ENCODE data around the gene EEFSEC.

Gene EEFSEC

DNA sequence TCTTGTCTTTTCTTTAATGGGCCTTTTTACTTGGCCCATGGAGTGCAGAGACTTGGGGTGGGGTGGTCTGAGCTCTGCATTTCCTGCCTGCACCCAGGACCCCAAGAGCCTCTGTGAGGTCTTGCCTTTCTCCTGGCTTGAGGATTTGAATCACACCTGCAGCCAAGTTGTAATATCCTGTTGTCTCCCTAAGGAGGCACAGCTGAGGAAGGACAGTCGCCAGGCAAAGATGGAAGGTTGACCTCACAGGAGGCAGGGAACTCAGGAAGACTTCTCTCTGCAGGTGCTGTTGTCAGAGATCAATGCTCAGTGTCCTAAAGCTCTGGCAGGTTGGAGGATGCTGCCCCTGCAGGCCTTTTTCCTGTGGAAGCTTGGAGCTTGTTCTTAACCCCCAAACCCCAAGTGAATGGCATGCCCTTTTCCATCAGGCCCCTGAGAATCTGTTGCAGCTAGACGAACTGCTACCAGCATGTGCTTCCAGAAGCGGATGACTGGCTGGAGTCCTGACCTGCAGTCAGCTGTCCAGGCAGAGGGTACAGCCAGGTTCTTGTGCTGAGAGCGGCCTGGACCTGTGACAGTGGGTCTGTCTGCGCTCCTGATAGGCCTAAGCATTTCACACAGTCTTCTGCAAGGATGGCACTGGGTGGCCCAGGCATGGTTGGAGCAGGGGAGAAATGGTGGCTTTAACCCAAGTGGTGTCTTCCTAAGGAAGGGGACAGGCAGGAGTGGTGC, 120.0 kb downstream of the EEFSEC start:
- no peak for DNase-seq (ENCODE audit: low spot score)

DNA sequence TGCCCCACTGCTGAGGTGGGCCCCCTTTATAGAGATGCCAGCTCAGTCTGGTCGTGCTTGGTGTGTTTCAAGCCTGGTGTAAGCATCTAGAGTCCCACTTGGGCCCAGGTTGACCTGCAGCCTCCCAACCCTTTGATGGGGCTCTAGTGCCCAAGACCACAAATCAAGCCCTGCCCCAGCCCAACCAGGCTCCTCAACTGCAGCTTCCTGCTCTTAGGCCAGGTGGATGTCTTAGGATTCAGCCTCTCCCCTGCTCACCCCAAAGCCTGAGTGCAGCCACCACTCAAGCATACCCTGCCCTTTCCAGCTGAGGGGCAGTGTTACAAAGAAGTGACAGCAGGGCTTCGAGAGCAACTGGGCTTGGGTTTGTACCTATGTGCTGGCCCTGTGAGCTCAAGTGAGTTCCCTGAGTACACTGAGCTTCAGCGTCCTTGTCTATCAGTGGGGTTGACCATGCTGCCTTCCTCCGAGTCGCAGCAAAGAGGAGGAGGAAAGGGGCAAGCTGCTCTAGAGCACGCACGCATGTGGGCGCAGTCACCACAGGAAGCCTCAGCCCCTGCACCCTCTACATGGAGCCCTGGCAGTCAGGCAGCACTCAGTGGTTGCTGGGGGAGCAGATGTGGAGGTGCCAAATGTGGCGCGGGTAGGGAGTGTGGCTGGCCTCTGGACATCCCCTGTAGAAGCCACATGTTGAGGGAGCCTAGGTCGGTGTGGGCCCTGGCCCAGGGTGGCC, 120.7 kb downstream of the EEFSEC start:
- DNase-seq (ENCODE audit: low spot score) = no peak

DNA sequence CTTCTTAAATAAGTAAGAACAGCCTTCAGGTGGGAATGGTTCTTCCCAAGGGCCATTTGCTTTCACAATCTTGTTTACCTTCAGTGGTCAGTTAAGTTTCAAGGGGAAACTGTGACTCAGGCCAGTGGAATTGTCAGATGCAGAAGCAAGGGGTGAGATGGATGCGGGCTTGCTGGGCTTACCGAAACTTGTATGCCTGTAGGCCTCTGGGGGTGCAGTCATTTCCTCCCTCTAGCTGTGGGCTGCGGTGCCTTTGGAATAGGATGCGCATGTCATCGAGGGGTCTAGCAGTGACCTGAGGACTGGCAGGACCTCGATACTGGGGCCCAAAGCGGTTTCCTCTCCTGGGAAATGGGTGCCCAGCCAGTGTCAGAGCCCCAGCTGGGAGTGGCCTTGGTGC, 121.6 kb downstream of the EEFSEC start:
- DNase-seq (ENCODE audit: low spot score) = no peak

DNA sequence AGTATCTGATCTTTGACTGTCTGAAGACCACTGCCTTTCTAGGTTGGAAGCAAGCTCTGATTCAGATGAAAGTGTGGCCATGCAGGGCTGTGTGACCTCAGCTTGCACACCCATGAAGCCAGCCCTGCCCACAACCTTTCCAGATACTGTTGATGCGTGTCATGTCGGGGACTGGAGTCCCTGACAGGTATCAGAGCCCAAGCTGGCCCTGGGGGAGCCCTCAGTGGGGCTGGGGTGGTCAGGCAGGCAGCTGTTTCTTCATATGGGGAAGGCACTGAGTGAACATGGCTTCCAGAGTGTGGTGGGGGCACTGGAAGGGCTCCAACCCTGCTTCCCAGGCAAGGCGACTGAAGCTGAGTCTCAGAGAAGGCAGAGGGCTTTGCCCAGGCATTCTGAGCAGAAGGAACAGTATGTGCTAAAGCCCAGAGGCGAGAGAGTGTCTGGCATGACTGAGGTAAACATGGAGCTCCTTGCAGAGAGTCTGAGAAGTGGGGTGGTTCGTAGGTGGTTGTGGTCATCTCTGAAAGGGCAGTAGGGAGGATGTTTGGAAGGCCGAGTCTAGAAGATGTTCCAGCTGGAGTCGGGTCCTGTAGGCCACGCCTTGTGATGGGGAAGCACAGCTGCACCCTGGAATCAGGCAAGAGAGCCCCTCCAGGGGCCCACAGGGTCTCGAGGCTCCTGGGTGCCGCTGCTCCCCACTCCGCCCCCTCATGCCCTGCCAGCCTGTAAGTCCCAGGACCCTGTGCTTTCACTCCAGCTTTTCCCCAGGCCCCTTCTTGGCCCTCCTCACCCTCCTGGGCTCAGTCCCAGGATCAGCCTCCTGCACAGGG, 122.2 kb downstream of the EEFSEC start:
- no peak for DNase-seq (ENCODE audit: low spot score)

DNA sequence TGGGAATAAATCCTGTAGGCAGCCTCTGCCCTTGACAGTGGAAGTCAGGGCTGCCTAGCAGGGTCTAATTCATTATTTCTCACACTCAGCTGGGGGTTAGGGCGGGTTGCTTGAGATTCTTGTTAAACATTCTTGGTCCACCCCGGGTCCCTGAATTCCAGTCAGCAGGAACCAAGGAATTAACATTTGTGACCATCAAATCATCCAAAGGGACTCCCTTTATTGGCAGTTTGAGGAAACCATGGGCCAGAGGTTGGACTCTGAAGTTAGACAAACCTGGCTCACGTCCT, 122.8 kb downstream of the EEFSEC start:
- no peak for DNase-seq (ENCODE audit: low spot score)

DNA sequence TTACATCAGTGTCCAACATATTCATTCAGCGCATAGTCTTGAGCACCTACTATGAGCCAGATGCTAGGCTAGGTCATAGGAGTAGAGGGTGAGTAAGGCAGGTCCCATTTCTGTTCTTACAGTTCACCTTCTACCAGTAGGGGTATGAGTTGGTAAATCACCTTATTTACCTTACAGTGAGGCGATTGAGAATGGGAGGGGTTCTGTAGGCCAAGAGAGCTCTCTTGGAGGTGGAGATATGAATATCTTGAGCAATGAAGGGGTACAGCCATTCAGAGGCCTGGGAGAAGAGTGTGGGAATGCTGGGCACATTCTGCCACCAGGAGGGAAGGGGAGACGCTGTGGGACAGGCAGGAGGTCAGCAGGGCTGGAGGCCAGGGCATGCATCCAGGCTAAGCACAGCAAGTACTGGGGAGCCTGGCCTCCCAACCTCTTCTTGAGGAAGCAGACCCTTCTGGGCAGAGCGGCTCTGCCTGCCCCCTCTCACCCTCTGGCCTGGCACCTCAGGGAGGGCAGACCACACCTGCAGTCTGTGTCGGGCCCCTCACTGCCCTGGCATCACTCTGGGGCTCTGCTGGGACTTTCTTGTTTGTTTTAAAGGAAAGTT, 123.4 kb downstream of the EEFSEC start:
- DNase-seq (ENCODE audit: low spot score) = no peak

DNA sequence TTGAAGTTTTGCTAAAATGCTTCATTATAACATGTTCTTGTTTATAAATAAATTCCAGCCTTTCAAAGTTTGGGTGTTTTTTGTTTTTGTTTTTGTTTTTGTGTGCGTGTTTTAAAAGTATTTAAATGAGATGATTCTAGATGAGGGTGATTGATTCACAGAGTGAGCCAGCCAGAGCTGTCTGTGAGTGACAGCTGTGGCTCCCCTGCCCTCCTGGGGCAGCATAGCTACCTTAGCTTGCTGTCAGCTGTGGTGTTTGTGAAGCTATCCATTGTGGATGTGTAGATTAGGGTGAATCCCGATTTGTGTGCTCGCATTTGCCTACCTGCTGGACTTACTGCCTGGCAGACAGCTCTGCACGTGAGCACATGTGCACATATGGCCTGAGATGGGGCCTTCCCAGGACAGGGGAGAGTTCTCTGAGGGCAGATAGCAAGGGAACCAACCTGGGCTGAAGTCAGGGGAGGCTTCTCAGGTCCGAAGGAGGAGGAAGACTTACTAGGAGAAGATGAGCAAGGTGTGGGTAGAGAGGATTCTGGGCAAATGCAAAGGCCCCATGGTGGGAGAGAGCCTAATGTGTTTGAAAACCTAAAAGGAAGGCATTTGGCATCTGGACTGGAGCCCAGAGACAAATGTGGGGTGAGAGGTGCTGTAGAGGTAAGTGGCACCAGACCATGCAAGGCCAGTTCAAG, 124.2 kb downstream of the EEFSEC start:
- no peak for DNase-seq (ENCODE audit: low spot score)

DNA sequence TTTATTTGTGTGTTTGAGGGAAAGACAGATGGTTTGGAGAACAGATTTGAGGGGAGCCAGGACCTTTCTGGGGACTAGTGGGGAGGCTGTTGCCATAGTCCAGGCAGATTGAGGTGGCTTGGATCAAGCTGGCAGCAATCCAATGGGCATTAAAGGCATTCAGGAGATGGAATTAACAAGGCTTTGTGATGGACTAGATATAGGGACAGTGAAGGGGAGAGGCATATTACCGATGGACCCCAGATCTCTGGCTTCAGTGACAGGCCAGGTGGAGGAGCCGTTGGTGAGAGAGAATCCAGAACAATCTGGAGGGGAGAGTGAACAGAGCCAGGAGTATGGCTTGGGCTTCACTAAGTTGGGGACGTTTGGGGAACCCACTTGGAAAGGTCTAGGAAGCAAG, 124.8 kb downstream of the EEFSEC start:
- DNase-seq (ENCODE audit: low spot score) = no peak

DNA sequence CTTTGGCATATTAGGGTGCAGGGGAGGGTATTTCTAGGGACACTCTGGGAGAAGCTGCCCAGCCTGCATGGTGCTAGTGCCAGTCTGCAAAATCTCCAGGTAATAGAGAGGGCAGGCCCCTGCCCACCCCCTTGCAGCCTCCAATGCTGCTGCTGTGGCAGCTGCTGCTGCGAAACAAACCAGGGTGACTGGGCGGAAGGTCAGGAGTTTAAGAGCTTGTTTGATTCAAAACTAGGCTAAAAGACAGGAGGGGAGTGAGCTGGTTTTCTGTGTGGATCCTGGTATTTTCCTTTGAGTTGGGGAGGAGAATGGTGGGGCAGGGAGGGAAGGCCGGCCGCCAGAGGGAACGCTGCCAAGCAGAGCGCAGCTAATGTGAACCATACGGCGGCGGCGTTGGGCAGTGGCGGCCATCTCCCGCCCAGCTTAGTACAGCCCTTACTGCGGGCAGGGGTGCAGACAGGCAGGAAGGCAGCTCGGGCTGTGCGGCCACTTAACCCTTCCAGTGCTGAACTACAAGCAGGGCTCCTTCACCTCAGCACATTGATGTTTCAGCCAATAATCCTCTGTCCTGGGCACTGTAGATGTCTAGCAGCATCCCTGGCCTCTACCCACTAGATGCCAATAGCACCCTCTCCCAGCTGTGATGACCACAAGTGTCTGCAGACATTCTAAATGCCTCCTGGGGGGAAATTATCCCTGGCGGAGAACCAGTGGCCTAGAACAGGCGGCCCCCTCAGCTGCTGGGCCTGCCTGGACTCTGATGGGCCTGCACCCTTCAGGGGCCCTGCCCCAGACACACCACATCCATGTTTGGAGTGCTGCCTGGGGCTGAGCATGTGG, 125.7 kb downstream of the EEFSEC start:
- DNase-seq (ENCODE audit: low spot score) = no peak

DNA sequence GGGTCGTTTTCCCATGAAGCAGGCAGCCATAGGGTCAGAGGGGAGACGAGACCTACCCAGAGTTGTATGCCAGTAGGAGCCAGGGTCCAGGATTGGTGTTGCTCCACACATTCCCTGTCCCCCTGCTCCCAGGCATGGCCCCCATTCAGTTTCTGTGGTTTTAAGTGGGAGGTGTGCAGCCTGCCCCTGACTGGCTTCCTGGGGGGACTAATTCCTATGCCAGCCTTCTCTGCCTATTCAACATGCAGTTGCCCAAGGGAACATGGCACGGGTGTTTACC, 126.3 kb downstream of the EEFSEC start:
- no peak for DNase-seq (ENCODE audit: low spot score)

DNA sequence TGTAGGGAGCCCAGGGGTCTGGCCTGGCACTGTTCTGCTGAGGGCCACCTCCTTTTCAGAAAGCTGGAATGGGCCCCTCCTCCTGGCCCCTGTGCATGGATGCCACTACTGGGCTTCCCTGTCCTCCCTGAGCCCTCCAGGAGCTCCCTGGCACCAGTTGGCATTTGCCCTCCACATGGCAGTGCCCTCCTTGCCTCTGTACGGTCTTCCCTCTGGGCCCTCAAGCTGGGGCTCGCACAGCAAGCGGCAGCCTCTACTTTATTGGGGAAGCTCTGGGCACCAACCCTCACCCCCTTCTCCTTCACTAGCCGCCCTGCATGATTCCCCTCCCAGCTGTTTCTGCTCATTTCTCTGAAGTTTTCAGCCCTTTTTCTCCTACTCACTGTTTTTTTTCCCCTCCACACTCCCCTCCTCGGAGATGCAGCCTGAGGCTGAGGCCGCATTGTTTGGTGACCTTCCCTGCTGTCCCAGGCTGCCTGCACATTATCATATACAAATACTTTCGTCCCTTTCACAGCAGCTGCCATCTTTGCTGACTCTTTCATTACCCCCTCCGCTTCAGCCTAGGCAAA, 127.3 kb downstream of the EEFSEC start:
- DNase-seq (ENCODE audit: low spot score) = no peak

DNA sequence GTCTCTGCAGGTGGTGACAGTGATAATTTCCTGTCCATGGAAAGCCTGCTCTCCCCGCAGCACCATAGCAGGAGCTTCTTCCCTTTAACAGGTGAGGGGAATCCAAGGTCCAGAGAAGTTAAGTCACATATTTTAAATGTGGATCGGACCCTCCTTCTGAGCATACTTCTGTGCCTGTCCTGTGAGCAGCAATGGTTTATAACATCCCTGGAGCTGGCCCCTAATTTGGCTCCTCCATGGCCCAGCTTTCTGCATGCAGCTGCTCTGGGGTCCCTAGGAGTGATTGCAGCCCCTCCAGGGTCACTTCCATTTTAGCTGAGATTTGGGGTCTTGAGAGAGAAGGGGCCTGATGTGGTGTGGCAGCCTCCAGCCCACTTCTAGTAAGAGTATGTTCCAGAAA, 127.8 kb downstream of the EEFSEC start:
- DNase-seq (ENCODE audit: low spot score) = no peak

DNA sequence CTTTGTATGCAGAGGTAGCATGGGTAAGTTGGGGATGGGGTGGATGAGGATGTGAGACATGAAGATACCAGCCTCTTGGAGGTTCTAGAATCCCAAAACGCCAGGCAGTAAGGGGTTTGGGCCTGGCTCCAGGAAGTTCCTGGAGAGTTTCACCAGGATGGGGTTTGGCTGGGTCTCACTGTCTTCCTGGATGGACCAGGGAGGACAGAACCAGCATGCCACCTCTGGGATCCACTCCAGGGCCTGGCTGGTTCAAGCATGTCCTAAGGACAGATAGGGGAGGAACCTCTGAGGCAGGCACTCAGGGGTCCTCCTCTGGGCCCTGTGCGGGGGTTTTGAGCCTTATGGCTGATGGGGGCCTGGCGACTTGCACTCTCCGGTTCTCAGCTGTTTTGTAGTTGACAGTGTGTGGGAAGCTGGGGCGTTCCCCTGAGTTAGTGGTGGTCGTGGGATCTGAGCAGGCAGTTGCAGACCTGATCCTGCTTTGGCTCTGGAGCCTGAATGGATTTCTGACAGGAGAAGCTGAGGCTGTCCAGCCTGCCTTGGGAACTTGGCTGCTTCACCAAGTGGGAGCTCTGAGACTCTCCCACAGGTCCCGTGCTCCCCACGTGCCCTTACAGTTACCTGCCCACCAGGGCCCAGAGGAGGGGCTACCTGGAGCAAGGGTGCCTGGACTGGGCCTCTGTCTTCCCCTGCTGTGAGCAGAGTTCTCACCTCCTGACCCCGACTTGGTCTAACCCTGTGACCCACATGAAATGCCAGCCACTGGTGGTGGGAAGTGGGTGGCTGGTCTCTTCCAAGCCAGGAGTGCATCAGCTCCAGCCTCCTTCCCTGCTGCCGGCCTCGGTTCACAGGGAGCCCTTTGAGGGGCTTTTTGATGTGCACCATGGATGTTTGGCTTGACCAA, 128.4 kb downstream of the EEFSEC start:
- no peak for DNase-seq (ENCODE audit: low spot score)

DNA sequence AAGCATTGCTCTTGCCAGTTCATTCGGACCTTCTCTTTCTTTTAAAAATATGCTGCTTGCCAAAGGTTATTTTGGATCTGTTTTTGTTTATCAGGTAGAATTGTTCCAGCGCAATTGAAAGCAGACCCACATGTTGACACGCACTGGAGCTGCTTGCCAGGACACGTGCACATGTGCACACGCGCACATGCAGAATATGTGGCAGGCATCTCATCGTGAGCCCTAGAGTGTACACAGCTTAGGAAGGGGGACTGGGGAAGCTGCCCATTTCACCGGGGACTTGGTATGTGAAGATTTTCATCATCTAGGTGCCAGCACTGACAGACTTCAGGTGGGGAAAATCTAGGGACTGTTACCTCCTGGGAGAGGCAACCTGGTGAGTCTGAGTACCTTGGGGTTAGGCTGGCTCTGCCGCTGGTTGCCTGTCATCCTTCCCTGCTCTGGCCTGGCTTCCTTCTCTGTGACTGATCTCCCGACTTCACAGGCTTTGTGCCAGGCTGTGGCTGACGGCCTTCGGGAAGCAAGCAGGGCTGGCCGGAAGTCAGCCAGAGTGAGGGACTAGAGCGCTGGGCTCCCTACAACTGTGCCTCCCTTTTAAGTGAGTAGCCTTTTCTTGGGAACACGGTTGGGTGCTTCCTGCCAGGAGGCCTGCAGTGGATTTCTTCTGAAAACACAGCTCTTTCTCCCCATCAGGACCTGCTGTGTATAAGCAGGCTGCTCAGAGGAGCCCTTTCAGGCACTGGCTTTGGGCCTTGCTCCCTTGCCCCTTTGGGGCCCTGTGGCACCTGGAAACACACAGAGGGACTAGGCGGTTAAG, 129.3 kb downstream of the EEFSEC start:
- DNase-seq (ENCODE audit: low spot score) = no peak

DNA sequence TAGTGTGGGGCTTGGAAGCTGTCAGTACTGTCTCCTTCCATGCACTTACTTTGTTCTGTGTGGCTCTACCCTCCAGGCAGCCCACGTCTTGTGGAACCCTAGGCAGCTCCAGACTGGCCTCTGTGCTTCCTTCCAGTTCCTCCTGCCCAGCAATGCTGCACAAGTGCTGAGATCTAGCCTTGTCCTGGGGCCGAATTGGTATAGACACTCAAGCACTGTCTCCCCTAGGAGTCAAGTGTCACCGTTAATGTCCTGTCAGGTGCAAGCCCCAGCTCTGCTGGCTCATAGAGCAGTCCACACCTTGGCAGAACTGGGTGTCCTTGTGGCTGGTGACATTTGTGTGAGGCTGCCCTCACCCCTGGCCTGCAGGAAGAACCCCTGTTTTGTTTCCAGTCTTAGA, 130.1 kb downstream of the EEFSEC start:
- no peak for DNase-seq (ENCODE audit: low spot score)

DNA sequence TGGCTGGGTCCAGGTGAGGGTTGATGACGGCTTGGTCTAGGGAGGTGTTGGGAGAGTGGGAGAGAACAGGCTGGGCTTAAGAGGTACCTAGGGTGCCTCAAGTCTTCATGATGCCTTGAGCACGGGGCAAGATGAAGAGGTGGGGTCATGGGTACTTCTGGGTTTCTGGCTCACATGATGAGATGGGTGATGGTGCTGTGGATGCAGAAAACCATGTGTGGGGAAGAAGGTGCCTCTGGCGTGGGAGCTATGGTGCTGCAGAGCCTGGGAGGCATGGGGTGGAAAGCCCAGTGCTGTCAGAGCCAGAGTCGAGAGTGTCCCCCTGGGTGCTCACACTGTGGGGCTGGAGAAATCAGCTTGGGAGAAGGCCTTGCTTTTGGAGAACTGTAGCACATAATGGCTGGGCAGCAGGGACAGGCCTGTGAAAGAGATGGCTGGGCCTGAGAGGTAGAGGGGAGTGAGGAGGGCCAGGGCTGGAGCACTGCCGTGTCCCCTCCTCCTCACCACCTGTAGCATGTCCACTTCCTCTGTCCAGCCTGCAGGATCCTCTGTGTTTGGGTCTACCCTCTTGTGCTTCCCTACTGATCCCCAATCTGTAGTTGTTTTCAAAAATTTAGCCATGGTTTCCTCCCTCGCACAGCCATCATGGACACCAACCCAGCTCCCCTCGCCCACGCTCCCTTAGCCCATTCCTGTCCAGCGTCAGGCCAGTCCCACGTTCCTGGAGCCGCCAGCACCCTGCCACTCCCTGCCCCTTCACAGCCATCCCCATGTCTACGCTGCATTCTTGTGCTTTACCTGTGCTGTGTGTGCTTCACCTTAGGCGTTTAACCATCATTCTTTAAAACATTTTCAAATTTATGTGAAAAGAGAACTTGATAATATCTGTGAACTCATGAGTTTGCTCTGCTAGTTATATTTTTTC, 132.0 kb downstream of the EEFSEC start:
- no peak for DNase-seq (ENCODE audit: low spot score)

DNA sequence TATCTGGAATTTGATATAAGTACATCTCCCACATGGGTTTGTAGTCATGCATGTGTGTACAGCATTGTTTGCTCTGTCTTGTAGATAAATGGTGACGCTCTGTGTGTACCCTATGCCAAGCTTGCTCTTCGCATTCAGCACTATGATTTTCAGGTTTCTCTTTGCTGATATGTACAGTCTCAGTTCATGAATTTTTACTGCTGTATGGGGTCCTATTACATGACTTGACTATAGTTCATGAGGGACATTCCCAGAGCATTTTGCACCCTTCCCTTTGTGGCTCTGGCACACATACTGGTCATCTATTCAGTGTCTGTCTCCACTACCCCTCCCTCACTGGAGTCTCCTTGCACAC, 132.7 kb downstream of the EEFSEC start:
- DNase-seq (ENCODE audit: low spot score) = no peak

DNA sequence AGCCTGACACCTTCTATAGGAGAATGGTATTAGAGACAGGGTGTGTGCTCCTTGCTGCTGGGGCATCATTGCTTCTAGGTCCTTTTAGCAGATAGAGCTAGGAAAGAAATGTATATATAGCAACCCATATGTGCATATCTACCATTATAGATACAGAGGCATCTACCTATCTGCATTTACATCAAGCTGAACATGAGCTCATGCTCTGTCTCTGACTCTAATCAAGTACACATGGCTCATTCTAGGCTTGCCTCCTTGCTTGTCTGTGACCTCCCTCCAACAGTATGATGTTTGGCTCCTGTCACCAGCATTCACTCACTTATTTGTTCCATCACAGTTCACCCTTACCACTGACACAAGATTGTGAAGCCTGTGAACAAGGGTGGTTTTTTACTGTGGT, 133.4 kb downstream of the EEFSEC start:
- no peak for DNase-seq (ENCODE audit: low spot score)
